ENCODE measurements around the gene ZFPM1. TPM values are rescaled to one million over a fixed set of nuclear protein-coding genes. Genes with fewer than 3 reads are reported as not detected.

ZFPM1 gene
- total and polyA plus RNA-seq, 2 of the 8 experiments (the other 6 are each of a cell fraction or from before 2014, with no cell fraction given) = 0.74 to 4.8 TPM

GRCh38 chr16:88465387-88465983 lies 12.4 kb downstream of the ZFPM1 start:
- Histone ChIP-seq H4K20me1 (replicated peaks in 1 of 2; ENCODE audit: control insufficient read depth in 1 of 2, insufficient read depth in 2 of 2, low read length in 2 of 2) (peaks cover 0 to 4% of the 10 kb centered on the region in 2 experiments), H3K79me2 (ENCODE audit: control insufficient read depth in 1 of 2, insufficient read depth in 2 of 2, low read length in 2 of 2) (no peaks in the 10 kb centered on the region)
- WGBS, 2 experiments (ENCODE audit: extremely low coverage in 1 of 2, insufficient coverage in 1 of 2, insufficient read length in 1 of 2, insufficient replicate concordance in 2 of 2, low coverage in 1 of 2, low lambda C conversion rate in 2 of 2, missing lambda C conversion rate in 1 of 2) = 95% methylated on average over 22 of the region's 22 CpGs; no CpG with 5 or more reads in 1 of the 2 experiments

More at GRCh38 chr16:88465387-88465983, 12.4 kb downstream of the ZFPM1 start:
- H2BK20ac ChIP-seq (ENCODE audit: low read length) = no peak overlapping the region
- peaks cover 4% of the 10 kb centered on the region; the same call in 1 of the 2 replicates for H3K79me1 ChIP-seq (ENCODE audit: low read depth, low read length)
- ChIA-PET POLR2A (ENCODE audit: partially characterized antibody) (interaction anchor here (0.5 to 1.5 kb wide), 3 partner anchors 11 to 824 kb away, joined by 3 to 4 read pairs (median 3); no protein-coding TSS in a partner anchor), CTCF (ENCODE audit: partially characterized antibody) (interaction anchor here (0.7 to 1.5 kb wide), 7 partner anchors 13 to 80 kb away, joined by 3 to 5 read pairs (median 3); no protein-coding TSS in a partner anchor)
- H3K4ac ChIP-seq (replicated peaks; ENCODE audit: insufficient read length, low read depth, low read length) = no peak overlapping the region
- H4K5ac ChIP-seq (ENCODE audit: insufficient read length, low read depth, low read length) = no peak overlapping the region
- H3K56ac ChIP-seq (replicated peaks; ENCODE audit: insufficient read length, low read depth, low read length) = no peak overlapping the region
- DNase-seq (ENCODE audit: low read depth in 1 of 2, low spot score in 2 of 2) (no peak), FAIRE-seq (no peak)
- H2BK120ac ChIP-seq (replicated peaks; ENCODE audit: low read depth, low read length) = no peak overlapping the region
- no peak overlapping the region for H2BK15ac ChIP-seq (ENCODE audit: low read length)
- TF ChIP-seq CEBPB (IDR thresholded peaks at IDR 0.05; ENCODE audit: low read depth, low read length) (no peak), ZNF274 (IDR thresholded peaks at IDR 0.05; ENCODE audit: borderline replicate concordance, extremely low read depth, low read length) (no peak), ASH2L (IDR thresholded peaks at IDR 0.05; ENCODE audit: low read length) (no peak), PHF8 (conservative IDR thresholded peaks at IDR 0.05; ENCODE audit: low read depth, low read length) (no peak), ATF2 (IDR thresholded peaks at IDR 0.05; ENCODE audit: low read length) (no peak), SAP30 (IDR thresholded peaks at IDR 0.05; ENCODE audit: insufficient read depth, insufficient replicate concordance, low read length) (no peak)
- no peaks in the 10 kb centered on the region; the same call in 1 of the 2 replicates for H3K23me2 ChIP-seq (ENCODE audit: low read depth, low read length)
- H2AK5ac ChIP-seq (ENCODE audit: low read depth, low read length) = no peak overlapping the region
- H3K4me3 ChIP-seq (ENCODE audit: extremely low read depth in 1 of 4, insufficient read depth in 2 of 4, low read depth in 3 of 4, low read length in 4 of 4) = no peak overlapping the region
- no peak overlapping the region for H3K23ac ChIP-seq (ENCODE audit: insufficient read length)
- no peak overlapping the region; the same call in 1 of the 2 replicates for H4K8ac ChIP-seq (ENCODE audit: extremely low read depth, insufficient read depth, low read length)
- H4K91ac ChIP-seq (replicated peaks; ENCODE audit: insufficient read length, low read length) = no peak overlapping the region
- no peak overlapping the region for H3K4me2 ChIP-seq (ENCODE audit: insufficient read depth in 1 of 2, low read depth in 2 of 2, low read length in 2 of 2)
- H3K27ac ChIP-seq (ENCODE audit: low read depth, low read length) = no peak overlapping the region
- H2BK12ac ChIP-seq (ENCODE audit: low read depth, low read length) = no peak overlapping the region
- H3K36me3 ChIP-seq (ENCODE audit: control insufficient read depth in 2 of 4, insufficient read depth in 4 of 4, low read length in 3 of 4) = no peaks in the 10 kb centered on the region
- H3K9ac ChIP-seq (replicated peaks in 1 of 4; ENCODE audit: extremely low read depth in 1 of 4, low read depth in 3 of 4, low read length in 3 of 4) = no peak overlapping the region
- no peak overlapping the region for H3K14ac ChIP-seq (ENCODE audit: insufficient read length)
- H3K27me3 ChIP-seq (replicated peaks in 1 of 4; ENCODE audit: control insufficient read depth in 3 of 4, extremely low read depth in 1 of 4, insufficient read depth in 3 of 4, low read length in 3 of 4) = no peaks in the 10 kb centered on the region
- no peak overlapping the region for H2AFZ ChIP-seq (ENCODE audit: low read length)
- no peaks in the 10 kb centered on the region for H3K9me3 ChIP-seq (ENCODE audit: insufficient read depth in 2 of 2, low read depth in 1 of 2, low read length in 1 of 2)
- no peak overlapping the region for H2BK5ac ChIP-seq (ENCODE audit: low read depth, low read length)
- no peak overlapping the region for H3K18ac ChIP-seq (ENCODE audit: extremely low read depth, low read length)
- peaks cover 4 to 26% (median 19%) of the 10 kb centered on the region in 4 experiments for H3K4me1 ChIP-seq (replicated peaks in 1 of 4; ENCODE audit: control insufficient read depth in 3 of 4, insufficient read depth in 4 of 4, low read length in 3 of 4)
